ENCODE data around the gene C1orf159. TPM values are rescaled to one million over a fixed set of nuclear protein-coding genes. Genes with fewer than 3 reads are reported as not detected.
A peak's percentile ranks its signal among the peaks of the same experiment; 100 is the strongest.

Gene C1orf159
- total and polyA plus RNA-seq, 9 of the 15 experiments (the other 6 are each of a cell fraction or from before 2014, with no cell fraction given) = 0.28 to 54.9 (median 10.6) TPM

- TF ChIP-seq ZNF253 (CRISPR knock-in tag; conservative IDR thresholded peaks at IDR 0.05) (no peak), KLF13 (tag; IDR thresholded peaks at IDR 0.05; ENCODE audit: borderline replicate concordance, low read depth) (peak; percentile 92), GTF3C2 (IDR thresholded peaks at IDR 0.05; ENCODE audit: borderline replicate concordance, extremely low read depth, insufficient read length) (peak; percentile 11), BRD4 (IDR thresholded peaks at IDR 0.05) (no peak), RHOXF2B (CRISPR knock-in tag; conservative IDR thresholded peaks at IDR 0.05) (no peak), LEF1 (IDR thresholded peaks at IDR 0.05) (no peak), RNF2 (IDR thresholded peaks at IDR 0.05) (no peak), MXD1 (CRISPR knock-in tag; IDR thresholded peaks at IDR 0.05; ENCODE audit: borderline replicate concordance, poor library complexity, severe bottlenecking) (no peak), ZEB2 (IDR thresholded peaks at IDR 0.05) (no peak), PML (IDR thresholded peaks at IDR 0.05; ENCODE audit: low read length) (no peak), SIN3A (IDR thresholded peaks at IDR 0.05; ENCODE audit: borderline replicate concordance in 2 of 2, control insufficient read depth in 1 of 2, low read depth in 2 of 2, low read length in 2 of 2) (peak in 1 of 2 experiments; percentile 63; a peak in 1 of 4 replicates)
- TF ChIP-seq, protein P1, sequence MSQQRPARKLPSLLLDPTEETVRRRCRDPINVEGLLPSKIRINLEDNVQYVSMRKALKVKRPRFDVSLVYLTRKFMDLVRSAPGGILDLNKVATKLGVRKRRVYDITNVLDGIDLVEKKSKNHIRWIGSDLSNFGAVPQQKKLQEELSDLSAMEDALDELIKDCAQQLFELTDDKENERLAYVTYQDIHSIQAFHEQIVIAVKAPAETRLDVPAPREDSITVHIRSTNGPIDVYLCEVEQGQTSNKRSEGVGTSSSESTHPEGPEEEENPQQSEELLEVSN (IDR thresholded peaks at IDR 0.05; ENCODE audit: borderline replicate concordance in 1 of 2, extremely low read depth in 1 of 2, insufficient read depth in 1 of 2, insufficient read length in 1 of 2, low read depth in 1 of 2, low read length in 1 of 2, poor library complexity in 1 of 2, severe bottlenecking in 1 of 2) = peak; percentile 39 to 61
- TF ChIP-seq, protein P2, sequence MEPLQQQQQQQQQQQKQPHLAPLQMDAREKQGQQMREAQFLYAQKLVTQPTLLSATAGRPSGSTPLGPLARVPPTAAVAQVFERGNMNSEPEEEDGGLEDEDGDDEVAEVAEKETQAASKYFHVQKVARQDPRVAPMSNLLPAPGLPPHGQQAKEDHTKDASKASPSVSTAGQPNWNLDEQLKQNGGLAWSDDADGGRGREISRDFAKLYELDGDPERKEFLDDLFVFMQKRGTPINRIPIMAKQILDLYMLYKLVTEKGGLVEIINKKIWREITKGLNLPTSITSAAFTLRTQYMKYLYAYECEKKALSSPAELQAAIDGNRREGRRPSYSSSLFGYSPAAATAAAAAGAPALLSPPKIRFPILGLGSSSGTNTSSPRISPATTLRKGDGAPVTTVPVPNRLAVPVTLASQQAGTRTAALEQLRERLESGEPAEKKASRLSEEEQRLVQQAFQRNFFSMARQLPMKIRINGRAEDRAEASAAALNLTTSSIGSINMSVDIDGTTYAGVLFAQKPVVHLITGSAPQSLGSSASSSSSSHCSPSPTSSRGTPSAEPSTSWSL (CRISPR knock-in tag; IDR thresholded peaks at IDR 0.05; ENCODE audit: borderline replicate concordance) = no peak
These were observed 46.7 kb downstream of the C1orf159 start (continued) for GRCh38 chr1:1069056-1069710.
